PC-3 (cell line): ENCODE data around the gene DNAL4. TPM values are rescaled to one million over a fixed set of nuclear protein-coding genes. Genes with fewer than 3 reads are reported as not detected.

Source experiments
- ATAC-seq: fragments of 200-7000 bp; cut with Tn5 transposase; 2 replicates; pipeline ENCODE4 v1.9.1; 2020; ENCODE audit warnings: mild to moderate bottlenecking, moderate library complexity
- BruUV-seq: library from RNA; stranded (reverse); fragments of 400-500 nt; replicated peaks from 2 replicates; lab custom pipeline; 2021; lab: Mats Ljungman, UMichigan
- CTCF ChIA-PET: fragments of 300-600 bp; sonication (Branson Sonifier 250); formaldehyde crosslinking; loops from one replicate; lab custom pipeline; 2022; ENCODE audit warnings: antibody characterized with exemption; lab: Charles Lee
- POLR2A ChIA-PET: fragments of 300-600 bp; sonication (Branson Sonifier 250); formaldehyde crosslinking; loops from one replicate; lab custom pipeline; 2022; ENCODE audit warnings: antibody characterized with exemption; ENCODE audit not compliant: unreplicated experiment; lab: Charles Lee
- DNase-seq: peaks from one replicate; pipeline ENCODE4 v3.0.0-alpha.2; 2015
- H2AFZ ChIP-seq: fragments of 300-600 bp; sonication (generic); 2 replicates; pipeline ENCODE4 v1.6.0; 2016; ENCODE audit warnings: antibody characterized with exemption, low read length
- H3F3A ChIP-seq: fragments of 300-600 bp; sonication (generic); one replicate; pipeline ENCODE4 v1.6.0; 2017; ENCODE audit warnings: antibody characterized with exemption, low read length, control low read depth, mild to moderate bottlenecking; ENCODE audit not compliant: unreplicated experiment
- H3K27ac ChIP-seq: fragments of 300-600 bp; sonication (generic); 2 replicates; pipeline ENCODE4 v1.5.1; 2016; ENCODE audit warnings: mild to moderate bottlenecking, low read length
- H3K27me3 ChIP-seq: fragments of 300-600 bp; sonication (generic); 2 replicates; pipeline ENCODE4 v1.6.1; 2016; ENCODE audit warnings: low read length, mixed read lengths
- H3K36me3 ChIP-seq: fragments of 300-600 bp; sonication (generic); 2 replicates; pipeline ENCODE4 v1.6.1; 2016; ENCODE audit warnings: low read depth, mixed run types, low read length, mixed read lengths
- H3K4me1 ChIP-seq: fragments of 300-600 bp; sonication (generic); 2 replicates; pipeline ENCODE4 v1.5.1; 2016; ENCODE audit warnings: low read length; ENCODE audit not compliant: insufficient read depth
- H3K4me2 ChIP-seq: fragments of 300-600 bp; sonication (generic); 2 replicates; pipeline ENCODE4 v1.6.0; 2016; ENCODE audit warnings: low read length
- H3K4me3 ChIP-seq: fragments of 300-600 bp; sonication (generic); 2 replicates; pipeline ENCODE4 v1.5.1; 2016; ENCODE audit warnings: mild to moderate bottlenecking, low read length, mixed read lengths
- H3K79me2 ChIP-seq: fragments of 300-600 bp; sonication (generic); 2 replicates; pipeline ENCODE4 v1.6.1; 2017; ENCODE audit warnings: low read length, mixed read lengths
- H3K9ac ChIP-seq: fragments of 300-600 bp; sonication (generic); 2 replicates; pipeline ENCODE4 v1.6.0; 2016; ENCODE audit warnings: mild to moderate bottlenecking, low read length
- H3K9me2 ChIP-seq: fragments of 300-600 bp; sonication (generic); replicated peaks from 2 replicates; pipeline ENCODE4 v1.6.1; 2016; ENCODE audit warnings: mixed run types, low read length, mixed read lengths
- H3K9me3 ChIP-seq: fragments of 300-600 bp; sonication (generic); 2 replicates; pipeline ENCODE4 v1.6.1; 2016; ENCODE audit warnings: low read length, mixed read lengths
- H4K20me1 ChIP-seq: fragments of 300-600 bp; sonication (generic); 2 replicates; pipeline ENCODE4 v1.6.1; 2016; ENCODE audit warnings: low read length, mixed read lengths
- EZH2 ChIP-seq: fragments of 300-600 bp; sonication (generic); IDR thresholded peaks from one replicate; pipeline ENCODE4 v1.6.1; 2017; ENCODE audit warnings: antibody characterized with exemption, mild to moderate bottlenecking, low read length; ENCODE audit not compliant: unreplicated experiment
- EZH2phosphoT487 ChIP-seq: fragments of 300-600 bp; sonication (generic); IDR thresholded peaks from 2 replicates; pipeline ENCODE4 v1.6.1; 2018; ENCODE audit warnings: mild to moderate bottlenecking, antibody characterized with exemption, low read length, borderline replicate concordance
- intact Hi-C: fragments of 100-400 bp; cut with micrococcal nuclease; formaldehyde crosslinking; loops from 2 replicates; pipeline ENCODE4 v1.9.0; 2023
- total RNA-seq: library from RNA; depleted of rRNA; stranded (reverse); fragments of >200 nt; gene quantifications from 2 replicates; pipeline ENCODE4 v1.2.3, GENCODE V29; 2014
- TF ChIP-seq, protein P1 (sequence below): fragments of 300-600 bp; sonication (generic); conservative IDR thresholded peaks from 2 replicates; pipeline ENCODE4 v1.5.1; 2017; ENCODE audit warnings: antibody characterized with exemption, low read depth, mild to moderate bottlenecking, low read length

The DNAL4 gene
- total RNA-seq, 1 experiment from 2014 or later: 22.5 TPM

GRCh38 chr22:38739300-38740055 lies 54.5 kb downstream of the DNAL4 start:
- H3F3A ChIP-seq: no peaks in the 10 kb centered on the region
- ATAC-seq (no peak), DNase-seq (no peak)
- peaks cover 6% of the 10 kb centered on the region; the same call in 1 of the 2 replicates for H3K4me1 ChIP-seq
- no peaks in the 10 kb centered on the region for H3K27me3 ChIP-seq
- no TSS peak for BruUV-seq
- H2AFZ ChIP-seq: no peak overlapping the region
- H4K20me1 ChIP-seq: no peaks in the 10 kb centered on the region
- H3K4me3 ChIP-seq: no peak overlapping the region
- H3K9ac ChIP-seq: no peak overlapping the region
- no peak overlapping the region for H3K4me2 ChIP-seq
- intact Hi-C loops: no loop called here
- POLR2A ChIA-PET: no interaction called here
- H3K27ac ChIP-seq: no peak overlapping the region
- no peaks in the 10 kb centered on the region for H3K9me3 ChIP-seq
- TF ChIP-seq, protein P1, sequence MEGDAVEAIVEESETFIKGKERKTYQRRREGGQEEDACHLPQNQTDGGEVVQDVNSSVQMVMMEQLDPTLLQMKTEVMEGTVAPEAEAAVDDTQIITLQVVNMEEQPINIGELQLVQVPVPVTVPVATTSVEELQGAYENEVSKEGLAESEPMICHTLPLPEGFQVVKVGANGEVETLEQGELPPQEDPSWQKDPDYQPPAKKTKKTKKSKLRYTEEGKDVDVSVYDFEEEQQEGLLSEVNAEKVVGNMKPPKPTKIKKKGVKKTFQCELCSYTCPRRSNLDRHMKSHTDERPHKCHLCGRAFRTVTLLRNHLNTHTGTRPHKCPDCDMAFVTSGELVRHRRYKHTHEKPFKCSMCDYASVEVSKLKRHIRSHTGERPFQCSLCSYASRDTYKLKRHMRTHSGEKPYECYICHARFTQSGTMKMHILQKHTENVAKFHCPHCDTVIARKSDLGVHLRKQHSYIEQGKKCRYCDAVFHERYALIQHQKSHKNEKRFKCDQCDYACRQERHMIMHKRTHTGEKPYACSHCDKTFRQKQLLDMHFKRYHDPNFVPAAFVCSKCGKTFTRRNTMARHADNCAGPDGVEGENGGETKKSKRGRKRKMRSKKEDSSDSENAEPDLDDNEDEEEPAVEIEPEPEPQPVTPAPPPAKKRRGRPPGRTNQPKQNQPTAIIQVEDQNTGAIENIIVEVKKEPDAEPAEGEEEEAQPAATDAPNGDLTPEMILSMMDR: no peak
- no peak for TF ChIP-seq EZH2phosphoT487
- no peak for TF ChIP-seq EZH2
- CTCF ChIA-PET: no interaction called here
- H3K79me2 ChIP-seq: no peaks in the 10 kb centered on the region
- peaks cover 14% of the 10 kb centered on the region; the same call in 1 of the 2 replicates for H3K36me3 ChIP-seq
- no peaks in the 10 kb centered on the region for H3K9me2 ChIP-seq

DNA sequence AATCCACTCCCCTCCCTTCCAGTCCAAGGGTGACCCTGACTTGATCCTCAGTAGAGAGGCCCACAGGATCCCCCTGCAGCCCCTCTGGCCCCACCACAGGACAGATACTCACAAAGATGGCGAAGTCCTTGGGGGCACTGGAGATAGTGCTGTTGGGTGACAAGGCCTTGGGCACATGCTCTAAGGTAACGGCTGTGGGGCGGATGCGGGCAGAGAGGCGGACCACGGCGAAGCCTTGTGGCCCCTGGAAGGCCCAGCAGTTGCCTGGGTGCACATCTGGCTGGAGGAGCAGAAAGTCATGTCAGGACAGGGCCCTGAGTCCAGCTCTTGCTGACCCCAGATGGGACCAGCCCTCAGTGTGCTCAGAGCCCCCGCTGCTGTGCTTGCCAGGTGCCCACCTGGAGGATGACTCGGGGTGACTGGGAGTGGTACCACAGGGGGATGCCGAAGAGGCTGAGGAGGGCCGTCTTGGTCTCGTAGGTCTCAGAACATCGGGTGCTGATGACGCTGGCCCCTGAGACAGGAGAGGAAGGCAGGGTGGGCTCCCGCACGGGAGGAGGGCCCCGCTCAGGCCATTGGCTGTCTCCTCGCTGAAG lies 55.4 kb downstream of the DNAL4 start:
- Histone ChIP-seq H3K36me3 (peaks cover 14% of the 10 kb centered on the region; the same call in 1 of the 2 replicates), H3K27ac (no peak overlapping the region)

More for the DNA sequence above, 55.4 kb downstream of the DNAL4 start:
- Histone ChIP-seq H3K9me2 (no peaks in the 10 kb centered on the region), H3K4me2 (no peak overlapping the region), H4K20me1 (no peaks in the 10 kb centered on the region), H3K9ac (no peak overlapping the region), H3K4me3 (no peak overlapping the region), H3K79me2 (no peaks in the 10 kb centered on the region), H3K4me1 (peaks cover 6% of the 10 kb centered on the region; the same call in 1 of the 2 replicates), H3F3A (no peaks in the 10 kb centered on the region), H3K27me3 (no peaks in the 10 kb centered on the region), H2AFZ (no peak overlapping the region), H3K9me3 (no peaks in the 10 kb centered on the region)
- ChIA-PET POLR2A (no interaction called here), CTCF (no interaction called here)
- intact Hi-C loops: no loop called here
- ATAC-seq (no peak), DNase-seq (no peak)
- TF ChIP-seq EZH2 (no peak), EZH2phosphoT487 (no peak)
- TF ChIP-seq, protein P1: no peak
- no TSS peak for BruUV-seq
